NCI-H1436 (cell line): Measurements from ENCODE around the gene MRGPRX1.
"Not testable (repeated sequence)": the region's sequence is repeated elsewhere in the genome, so short reads cannot be mapped to it uniquely, and the experiment has no call there.

Experiments
- DNase-seq: peaks from one replicate; lab custom pipeline; 2025; lab: John Stamatoyannopoulos, UW

MRGPRX1 gene

GRCh38 chr11:18939314-18939713 is at the start of gene MRGPRX1:
TSS of gene MRGPRX1 (minus strand) at chr11:18939414. CDS start at chr11:18934784, 4,630 bp downstream.
- DNase-seq: no peak

GRCh38 chr11:18987454-18988231 is 48.4 kb upstream of the MRGPRX1 start:
- no peak for DNase-seq

- DNase-seq: no peak
Measured at GRCh38 chr11:18986744-18987143, 47.5 kb upstream of the MRGPRX1 start.

GRCh38 chr11:18981897-18982296 is 42.7 kb upstream of the MRGPRX1 start:
- no peak for DNase-seq

GRCh38 chr11:18974192-18974591 is 35.0 kb upstream of the MRGPRX1 start:
- DNase-seq: no peak

- DNase-seq: no peak
Measured at GRCh38 chr11:18972336-18972735, 33.1 kb upstream of the MRGPRX1 start.

GRCh38 chr11:18969720-18970119 is 30.5 kb upstream of the MRGPRX1 start:
- no peak for DNase-seq

- DNase-seq: no peak
Measured at GRCh38 chr11:18958221-18958910, 19.2 kb upstream of the MRGPRX1 start.

GRCh38 chr11:18956630-18957029 is 17.4 kb upstream of the MRGPRX1 start:
- no peak for DNase-seq

GRCh38 chr11:18936002-18936673 is 3.1 kb downstream of the MRGPRX1 start:
- DNase-seq: no peak

- DNase-seq: no peak
Measured at GRCh38 chr11:18934195-18934814, 4.9 kb downstream of the MRGPRX1 start.

- DNase-seq: no peak
Measured at GRCh38 chr11:18927550-18928322, 11.5 kb downstream of the MRGPRX1 start.

GRCh38 chr11:18925426-18925825 is 13.8 kb downstream of the MRGPRX1 start:
- DNase-seq: not testable (repeated sequence)

- no peak for DNase-seq
Measured at GRCh38 chr11:18912883-18913282, 26.3 kb downstream of the MRGPRX1 start.

GRCh38 chr11:18907391-18907790 is 31.8 kb downstream of the MRGPRX1 start:
- DNase-seq: no peak

GRCh38 chr11:18900637-18901036 is 38.6 kb downstream of the MRGPRX1 start:
- DNase-seq: not testable (repeated sequence)

GRCh38 chr11:18900151-18900611 is 39.0 kb downstream of the MRGPRX1 start:
- DNase-seq: not testable (repeated sequence)

- DNase-seq: not testable (repeated sequence)
Measured at GRCh38 chr11:18891712-18892111, 47.5 kb downstream of the MRGPRX1 start.

- no peak for DNase-seq
Measured at GRCh38 chr11:18890615-18891014, 48.6 kb downstream of the MRGPRX1 start.
